Hepatocyte (in vitro differentiated cells): ENCODE measurements around the gene TMEM87B.

Source experiments
- CTCF ChIP-seq: fragments of 200-600 bp; sonication (generic); IDR thresholded peaks from 2 replicates; pipeline ENCODE4 v1.5.1; 2016; ENCODE audit warnings: antibody characterized with exemption, mild to moderate bottlenecking; ENCODE audit not compliant: poor library complexity
- EZH2 ChIP-seq: fragments of 200-600 bp; sonication (generic); IDR thresholded peaks from 2 replicates; pipeline ENCODE4 v1.6.1; 2016; ENCODE audit warnings: antibody characterized with exemption, mild to moderate bottlenecking, borderline replicate concordance
- EZH2phosphoT487 ChIP-seq: fragments of 200-600 bp; sonication (generic); IDR thresholded peaks from one replicate; pipeline ENCODE4 v1.6.1; 2018; ENCODE audit warnings: antibody characterized with exemption, mild to moderate bottlenecking, low read depth, moderate library complexity; ENCODE audit not compliant: unreplicated experiment, severe bottlenecking

- TF ChIP-seq CTCF (no peak), EZH2 (no peak), EZH2phosphoT487 (no peak)
These were observed 54.2 kb downstream of the TMEM87B start for GRCh38 chr2:112109278-112109677.
